Activated CD4-positive, alpha-beta T cell treated with anti-CD3 and anti-CD28 coated beads for 36 hours (primary cell): ENCODE measurements around the gene VWA7. TPM values are rescaled to one million over a fixed set of nuclear protein-coding genes. Genes with fewer than 3 reads are reported as not detected.

ENCODE experiments used
- ATAC-seq: fragments of 200-7000 bp; cut with Tn5 transposase; one replicate; pipeline ENCODE4 v1.10.0; 2021; ENCODE audit warnings: mild to moderate bottlenecking, moderate library complexity
- CTCF ChIA-PET: fragments of 350-600 bp; sonication (Branson Sonifier 250); formaldehyde crosslinking; loops from one replicate; lab custom pipeline; 2021; ENCODE audit warnings: antibody characterized with exemption; lab: Charles Lee
- POLR2A ChIA-PET: fragments of 350-600 bp; sonication (Branson Sonifier 250); formaldehyde crosslinking; loops from one replicate; lab custom pipeline; 2021; ENCODE audit warnings: antibody characterized with exemption, inconsistent platforms; lab: Charles Lee
- DNase-seq: peaks from one replicate; pipeline ENCODE4 v3.0.0-alpha.2; 2020
- H3K27ac Mint-ChIP-seq: one replicate; pipeline ENCODE4 v1.8.0; 2021; ENCODE audit warnings: mixed read lengths
- H3K27me3 Mint-ChIP-seq: one replicate; pipeline ENCODE4 v1.8.0; 2021; ENCODE audit warnings: mixed read lengths
- H3K36me3 Mint-ChIP-seq: one replicate; pipeline ENCODE4 v1.8.0; 2021; ENCODE audit warnings: low read depth, mixed read lengths
- H3K4me1 Mint-ChIP-seq: one replicate; pipeline ENCODE4 v1.8.0; 2021; ENCODE audit warnings: mixed read lengths
- H3K4me3 Mint-ChIP-seq: one replicate; pipeline ENCODE4 v1.8.0; 2021; ENCODE audit warnings: mild to moderate bottlenecking, moderate library complexity, mixed read lengths
- H3K9me3 Mint-ChIP-seq: one replicate; pipeline ENCODE4 v1.8.0; 2021; ENCODE audit warnings: low read depth, mixed read lengths
- intact Hi-C, 2 experiments: fragments of 100-400 bp; cut with DNase I in 1 of 2; cut with micrococcal nuclease in 1 of 2; formaldehyde crosslinking; loops; one replicate each; pipeline versions ENCODE4 v1.14.2 to v1.15.1; 2022 to 2024; cut with DNase I, micrococcal nuclease
- total RNA-seq, 2 experiments: library from RNA; stranded (reverse); gene quantifications; one replicate each; pipeline ENCODE4 v1.2.3, GENCODE V29; 2021

VWA7 gene
- total RNA-seq, 2 experiments from 2014 or later, result 1.4 to 1.5 TPM

GRCh38 chr6:31778193-31778592 is 1.1 kb upstream of the VWA7 start:
- H3K9me3 Mint-ChIP-seq, result no peaks in the 10 kb centered on the region
- peaks cover 27% of the 10 kb centered on the region for H3K4me1 Mint-ChIP-seq
- no peaks in the 10 kb centered on the region for H3K27me3 Mint-ChIP-seq
- intact Hi-C loops, result no loop called here
- CTCF ChIA-PET, result interaction anchor here (0.6 to 1.2 kb wide), 3 partner anchors 20 to 1045 kb away, joined by 3 to 5 read pairs (median 3); no protein-coding TSS in a partner anchor
- DNase-seq (no peak), ATAC-seq (no peak)
- H3K27ac Mint-ChIP-seq, result no peak overlapping the region
- no peak overlapping the region for H3K4me3 Mint-ChIP-seq
- H3K36me3 Mint-ChIP-seq, result peaks cover 40% of the 10 kb centered on the region
- POLR2A ChIA-PET, result no interaction called here

- Mint-ChIP-seq H3K4me3 (no peak overlapping the region), H3K36me3 (peaks cover 38% of the 10 kb centered on the region)
Measured at GRCh38 chr6:31777667-31778050, 531 bp upstream of the VWA7 start.

GRCh38 chr6:31776485-31776988 is 591 bp downstream of the VWA7 start:
- H3K36me3 Mint-ChIP-seq, result peaks cover 27% of the 10 kb centered on the region
- intact Hi-C loops, result no loop called here
- DNase-seq, result no peak
- no peaks in the 10 kb centered on the region for H3K27me3 Mint-ChIP-seq
- H3K27ac Mint-ChIP-seq, result no peak overlapping the region
- ChIA-PET CTCF (interaction anchor here (0.8 kb wide), 1 partner anchor 54 kb away, joined by 3 read pairs; no protein-coding TSS in a partner anchor), POLR2A (no interaction called here)
- no peak overlapping the region for H3K4me3 Mint-ChIP-seq
- peak; percentile 5 for ATAC-seq
- H3K9me3 Mint-ChIP-seq, result no peaks in the 10 kb centered on the region
- peaks cover 38% of the 10 kb centered on the region for H3K4me1 Mint-ChIP-seq

More at GRCh38 chr6:31777667-31778050, 531 bp upstream of the VWA7 start:
- Mint-ChIP-seq H3K27me3 (no peaks in the 10 kb centered on the region), H3K9me3 (no peaks in the 10 kb centered on the region), H3K4me1 (peaks cover 31% of the 10 kb centered on the region), H3K27ac (peak overlapping the region; percentile 47)
- intact Hi-C loops, result no loop called here
- POLR2A ChIA-PET, result no interaction called here
- ATAC-seq (no peak), DNase-seq (no peak)
- CTCF ChIA-PET, result interaction anchor here (0.6 to 1.2 kb wide), 6 partner anchors 13 to 197 kb away, joined by 3 to 4 read pairs (median 3); no protein-coding TSS in a partner anchor

- ChIA-PET CTCF (interaction anchor here (0.8 to 1.4 kb wide), 2 partner anchors 41 to 55 kb away, joined by 3 to 4 read pairs; no protein-coding TSS in a partner anchor), POLR2A (no interaction called here)
- no peak for DNase-seq
- Mint-ChIP-seq H3K4me1 (peaks cover 43% of the 10 kb centered on the region), H3K27ac (peak overlapping the region; percentile 47), H3K4me3 (no peak overlapping the region), H3K27me3 (no peaks in the 10 kb centered on the region), H3K36me3 (peaks cover 32% of the 10 kb centered on the region), H3K9me3 (no peaks in the 10 kb centered on the region)
- intact Hi-C loops, result no loop called here
- ATAC-seq, result no peak
Measured at GRCh38 chr6:31775633-31776484, 1.3 kb downstream of the VWA7 start.

- no peaks in the 10 kb centered on the region for H3K9me3 Mint-ChIP-seq
- H3K36me3 Mint-ChIP-seq, result peaks cover 28% of the 10 kb centered on the region
- intact Hi-C loops, result no loop called here
- ChIA-PET CTCF (interaction anchor here (1.4 to 1.6 kb wide), 2 partner anchors 20 to 40 kb away, joined by 4 to 5 read pairs; partner anchors contain the start of gene VARS1), POLR2A (no interaction called here)
- no peak overlapping the region for H3K27ac Mint-ChIP-seq
- no peak for DNase-seq
- no peak overlapping the region for H3K4me3 Mint-ChIP-seq
- ATAC-seq, result no peak
- no peaks in the 10 kb centered on the region for H3K27me3 Mint-ChIP-seq
- H3K4me1 Mint-ChIP-seq, result peaks cover 43% of the 10 kb centered on the region
Measured at GRCh38 chr6:31775184-31775583, 1.9 kb downstream of the VWA7 start.

GRCh38 chr6:31771992-31772358 is 5.2 kb downstream of the VWA7 start:
- intact Hi-C loops, result loop anchor here in 1 of 2 experiments (5.0 kb wide), 1 partner anchor 35 kb away; the partner anchor contains the start of gene CLIC1
- Mint-ChIP-seq H3K27me3 (no peaks in the 10 kb centered on the region), H3K9me3 (no peaks in the 10 kb centered on the region), H3K27ac (no peak overlapping the region), H3K4me1 (peaks cover 33% of the 10 kb centered on the region), H3K4me3 (no peak overlapping the region), H3K36me3 (peaks cover 7% of the 10 kb centered on the region)
- ChIA-PET CTCF (interaction anchor here (1.0 kb wide), 1 partner anchor 31 kb away, joined by 3 read pairs; no protein-coding TSS in a partner anchor), POLR2A (no interaction called here)
- DNase-seq (peak; percentile 52), ATAC-seq (peak; percentile 13)

- no peaks in the 10 kb centered on the region for H3K9me3 Mint-ChIP-seq
- intact Hi-C loops, result loop anchor here in 1 of 2 experiments (5.0 kb wide), 1 partner anchor 34 kb away; the partner anchor contains the start of gene CLIC1
- peaks cover 24% of the 10 kb centered on the region for H3K4me1 Mint-ChIP-seq
- ChIA-PET CTCF (interaction anchor here (0.6 to 2.6 kb wide), 10 partner anchors 28 to 470 kb away, joined by 3 to 15 read pairs (median 4); partner anchors contain the start of genes DDAH2, LSM2, LY6G6F and MSH5), POLR2A (no interaction called here)
- H3K4me3 Mint-ChIP-seq, result no peak overlapping the region
- DNase-seq (no peak), ATAC-seq (no peak)
- H3K27me3 Mint-ChIP-seq, result no peaks in the 10 kb centered on the region
- peak overlapping the region; percentile 14 for H3K27ac Mint-ChIP-seq
- H3K36me3 Mint-ChIP-seq, result peaks cover 7% of the 10 kb centered on the region
Measured at GRCh38 chr6:31770860-31771259, 6.3 kb downstream of the VWA7 start.

GRCh38 chr6:31769684-31770371 is 7.3 kb downstream of the VWA7 start:
- CTCF ChIA-PET, result interaction anchor here (0.6 to 2.6 kb wide), 31 partner anchors 10 to 464 kb away, joined by 3 to 15 read pairs (median 4); partner anchors contain the start of genes DDAH2, LSM2, LY6G6D and LY6G6F
- Mint-ChIP-seq H3K36me3 (peaks cover 7% of the 10 kb centered on the region), H3K4me3 (no peak overlapping the region), H3K9me3 (no peaks in the 10 kb centered on the region), H3K27me3 (no peaks in the 10 kb centered on the region), H3K27ac (peak overlapping the region; percentile 80), H3K4me1 (peaks cover 19% of the 10 kb centered on the region)
- peak; percentile 88 for ATAC-seq
- POLR2A ChIA-PET, result interaction anchor here (0.6 to 1.4 kb wide), 4 partner anchors 30 to 69 kb away, joined by 3 to 6 read pairs (median 4); partner anchors contain the start of gene MSH5
- peak; percentile 91 for DNase-seq
- intact Hi-C loops, result loop anchor here (1.0 to 5.0 kb wide), 3 partner anchors 33 to 90 kb away; partner anchors contain the start of genes CLIC1 (in 1 of the 2) and DDAH2 (in 1 of the 2)

- Mint-ChIP-seq H3K36me3 (peaks cover 12% of the 10 kb centered on the region), H3K4me3 (no peak overlapping the region), H3K9me3 (no peaks in the 10 kb centered on the region), H3K27ac (no peak overlapping the region), H3K27me3 (no peaks in the 10 kb centered on the region), H3K4me1 (peaks cover 19% of the 10 kb centered on the region)
- ATAC-seq, result no peak
- ChIA-PET CTCF (interaction anchor here (0.6 to 2.6 kb wide), 13 partner anchors 9 to 130 kb away, joined by 3 to 15 read pairs (median 4); partner anchors contain the start of genes DDAH2 and MSH5), POLR2A (no interaction called here)
- intact Hi-C loops, result loop anchor here in 1 of 2 experiments (1.0 kb wide), 2 partner anchors 39 to 88 kb away; partner anchors contain the start of gene DDAH2
- no peak for DNase-seq
Measured at GRCh38 chr6:31768363-31769257, 8.5 kb downstream of the VWA7 start.

- ChIA-PET POLR2A (no interaction called here), CTCF (no interaction called here)
- DNase-seq, result no peak
- intact Hi-C loops, result no loop called here
- ATAC-seq, result no peak
- H3K9me3 Mint-ChIP-seq, result no peaks in the 10 kb centered on the region
- no peaks in the 10 kb centered on the region for H3K27me3 Mint-ChIP-seq
- H3K36me3 Mint-ChIP-seq, result peaks cover 16% of the 10 kb centered on the region
- H3K4me3 Mint-ChIP-seq, result no peak overlapping the region
- H3K4me1 Mint-ChIP-seq, result peaks cover 8% of the 10 kb centered on the region
- no peak overlapping the region for H3K27ac Mint-ChIP-seq
Measured at GRCh38 chr6:31767096-31767645, 10.0 kb downstream of the VWA7 start.
